Ishikawa (cell line): ENCODE data around the gene SERPINA3.

ENCODE experiments used
- CEBPB ChIP-seq: IDR thresholded peaks from 2 replicates; pipeline ENCODE4 v1.6.1; 2012
- CREB1 ChIP-seq: IDR thresholded peaks from 2 replicates; pipeline ENCODE4 v1.6.1; 2012; ENCODE audit warnings: low read depth
- EGR1 ChIP-seq: IDR thresholded peaks from 2 replicates; pipeline ENCODE4 v1.6.1; 2012
- EP300 ChIP-seq: IDR thresholded peaks from 2 replicates; pipeline ENCODE4 v1.6.1; 2012; ENCODE audit warnings: borderline replicate concordance
- FOXM1 ChIP-seq: IDR thresholded peaks from 2 replicates; pipeline ENCODE4 v1.6.1; 2012; ENCODE audit warnings: low read depth, borderline replicate concordance
- NFIC ChIP-seq: IDR thresholded peaks from 2 replicates; pipeline ENCODE4 v1.6.1; 2012
- TAF1 ChIP-seq: IDR thresholded peaks from 2 replicates; pipeline ENCODE4 v1.6.1; 2012; ENCODE audit warnings: low read depth, mild to moderate bottlenecking
- TCF12 ChIP-seq: IDR thresholded peaks from 2 replicates; pipeline ENCODE4 v1.6.1; 2012; ENCODE audit warnings: low read depth
- TEAD4 ChIP-seq: IDR thresholded peaks from 2 replicates; pipeline ENCODE4 v1.6.1; 2012
- YY1 ChIP-seq: IDR thresholded peaks from 2 replicates; pipeline ENCODE4 v1.6.1; 2012; ENCODE audit warnings: low read depth
- TF ChIP-seq, protein P1 (sequence below): IDR thresholded peaks from 2 replicates; pipeline ENCODE4 v1.6.1; 2012
- TF ChIP-seq, protein P2 (sequence below): IDR thresholded peaks from 2 replicates; pipeline ENCODE4 v1.6.1; 2012; ENCODE audit warnings: low read depth, mild to moderate bottlenecking
- TF ChIP-seq, protein P3 (sequence below): IDR thresholded peaks from 2 replicates; pipeline ENCODE4 v1.6.1; 2012

DNA sequence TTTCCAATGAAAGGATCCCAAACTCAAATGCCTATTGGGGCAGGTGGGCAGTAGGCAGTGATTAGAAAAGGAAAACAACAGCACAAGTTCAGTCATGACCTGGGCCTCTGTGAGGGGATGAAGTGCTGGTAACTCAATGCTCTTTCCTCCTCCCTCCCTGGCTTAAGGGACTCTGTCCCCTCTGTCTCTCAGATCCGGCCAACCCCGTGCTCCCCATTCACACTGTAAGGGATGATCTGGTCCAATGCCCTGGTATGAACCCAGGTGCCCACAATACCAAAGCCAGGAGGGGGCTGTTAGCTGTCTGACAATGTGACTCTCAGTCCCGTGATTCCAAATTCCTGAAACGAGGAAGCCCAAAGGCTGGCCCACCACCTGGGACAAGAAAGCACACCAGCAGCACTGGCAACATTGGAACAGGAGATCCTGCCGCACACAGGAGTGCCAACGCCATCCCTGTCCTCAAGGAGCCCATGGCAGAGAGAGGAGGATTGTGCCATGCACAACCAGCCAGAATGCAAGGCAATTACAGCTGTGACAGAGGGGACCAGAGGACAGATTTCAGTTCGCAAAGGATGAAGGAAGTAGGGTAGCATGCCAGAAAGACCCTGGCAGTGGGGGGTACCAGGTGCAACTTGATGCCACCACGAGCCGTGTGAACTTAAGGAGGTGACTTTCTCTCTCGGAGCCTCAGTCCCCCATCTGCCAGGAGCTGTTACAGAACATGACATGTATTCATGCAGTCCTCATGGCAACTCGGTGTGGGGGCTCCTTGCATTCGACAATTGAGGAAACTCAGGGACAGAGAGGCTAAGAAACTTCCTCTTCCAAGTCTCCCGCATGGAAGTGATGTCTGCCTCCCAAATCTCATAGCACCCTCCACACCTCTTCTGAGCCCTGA lies 37.6 kb downstream of the SERPINA3 start:
- no peak for TF ChIP-seq CREB1
- TF ChIP-seq, protein P1, sequence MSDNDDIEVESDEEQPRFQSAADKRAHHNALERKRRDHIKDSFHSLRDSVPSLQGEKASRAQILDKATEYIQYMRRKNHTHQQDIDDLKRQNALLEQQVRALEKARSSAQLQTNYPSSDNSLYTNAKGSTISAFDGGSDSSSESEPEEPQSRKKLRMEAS: no peak
- TF ChIP-seq, protein P2, sequence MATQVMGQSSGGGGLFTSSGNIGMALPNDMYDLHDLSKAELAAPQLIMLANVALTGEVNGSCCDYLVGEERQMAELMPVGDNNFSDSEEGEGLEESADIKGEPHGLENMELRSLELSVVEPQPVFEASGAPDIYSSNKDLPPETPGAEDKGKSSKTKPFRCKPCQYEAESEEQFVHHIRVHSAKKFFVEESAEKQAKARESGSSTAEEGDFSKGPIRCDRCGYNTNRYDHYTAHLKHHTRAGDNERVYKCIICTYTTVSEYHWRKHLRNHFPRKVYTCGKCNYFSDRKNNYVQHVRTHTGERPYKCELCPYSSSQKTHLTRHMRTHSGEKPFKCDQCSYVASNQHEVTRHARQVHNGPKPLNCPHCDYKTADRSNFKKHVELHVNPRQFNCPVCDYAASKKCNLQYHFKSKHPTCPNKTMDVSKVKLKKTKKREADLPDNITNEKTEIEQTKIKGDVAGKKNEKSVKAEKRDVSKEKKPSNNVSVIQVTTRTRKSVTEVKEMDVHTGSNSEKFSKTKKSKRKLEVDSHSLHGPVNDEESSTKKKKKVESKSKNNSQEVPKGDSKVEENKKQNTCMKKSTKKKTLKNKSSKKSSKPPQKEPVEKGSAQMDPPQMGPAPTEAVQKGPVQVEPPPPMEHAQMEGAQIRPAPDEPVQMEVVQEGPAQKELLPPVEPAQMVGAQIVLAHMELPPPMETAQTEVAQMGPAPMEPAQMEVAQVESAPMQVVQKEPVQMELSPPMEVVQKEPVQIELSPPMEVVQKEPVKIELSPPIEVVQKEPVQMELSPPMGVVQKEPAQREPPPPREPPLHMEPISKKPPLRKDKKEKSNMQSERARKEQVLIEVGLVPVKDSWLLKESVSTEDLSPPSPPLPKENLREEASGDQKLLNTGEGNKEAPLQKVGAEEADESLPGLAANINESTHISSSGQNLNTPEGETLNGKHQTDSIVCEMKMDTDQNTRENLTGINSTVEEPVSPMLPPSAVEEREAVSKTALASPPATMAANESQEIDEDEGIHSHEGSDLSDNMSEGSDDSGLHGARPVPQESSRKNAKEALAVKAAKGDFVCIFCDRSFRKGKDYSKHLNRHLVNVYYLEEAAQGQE: no peak
- no peak for TF ChIP-seq EGR1
- no peak for TF ChIP-seq YY1
- TF ChIP-seq NFIC: no peak
- TF ChIP-seq TAF1: no peak
- no peak for TF ChIP-seq EP300
- no peak for TF ChIP-seq CEBPB
- TF ChIP-seq FOXM1: no peak
- TF ChIP-seq TEAD4: no peak
- no peak for TF ChIP-seq TCF12
- TF ChIP-seq, protein P3, sequence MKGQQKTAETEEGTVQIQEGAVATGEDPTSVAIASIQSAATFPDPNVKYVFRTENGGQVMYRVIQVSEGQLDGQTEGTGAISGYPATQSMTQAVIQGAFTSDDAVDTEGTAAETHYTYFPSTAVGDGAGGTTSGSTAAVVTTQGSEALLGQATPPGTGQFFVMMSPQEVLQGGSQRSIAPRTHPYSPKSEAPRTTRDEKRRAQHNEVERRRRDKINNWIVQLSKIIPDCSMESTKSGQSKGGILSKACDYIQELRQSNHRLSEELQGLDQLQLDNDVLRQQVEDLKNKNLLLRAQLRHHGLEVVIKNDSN: no peak
